ENCODE results near the gene CCT7. TPM values are rescaled to one million over a fixed set of nuclear protein-coding genes. Genes with fewer than 3 reads are reported as not detected.
"Not testable (repeated sequence)": the region's sequence is repeated elsewhere in the genome, so short reads cannot be mapped to it uniquely, and the experiment has no call there.

The CCT7 gene
- total and polyA plus RNA-seq, 8 donors = 124 to 243 (median 147) TPM

- no peak for DNase-seq
- Histone ChIP-seq H3K36me3 (peaks cover 0 to 15% (median 9%) of the 10 kb centered on the region in 4 donors), H3K27me3 (no peaks in the 10 kb centered on the region), H3K27ac (no peak overlapping the region), H3K4me1 (no peaks in the 10 kb centered on the region), H3K9me3 (no peaks in the 10 kb centered on the region), H3K4me3 (no peak overlapping the region)
- no peak for TF ChIP-seq POLR2A (IDR thresholded peaks at IDR 0.05)
- TF ChIP-seq CTCF (IDR thresholded peaks at IDR 0.05) = no peak
- no peak for TF ChIP-seq EP300 (IDR thresholded peaks at IDR 0.05)
- TF ChIP-seq POLR2AphosphoS5 (IDR thresholded peaks at IDR 0.05) = no peak
- WGBS, 5 donors = 81 to 92% (median 84%) methylated on average over 4 of the region's 4 CpGs
- intact Hi-C loops (cut with DNase I; ENCODE audit: low total_unique reads) = no loop called here
These were observed 25.7 kb downstream of the CCT7 start for GRCh38 chr2:73259704-73260337.

- Histone ChIP-seq H3K9me3 (no peaks in the 10 kb centered on the region), H3K27me3 (peaks cover 0 to 3% (median 0%) of the 10 kb centered on the region in 3 donors), H3K4me3 (no peak overlapping the region), H3K36me3 (peaks cover 0 to 11% (median 7%) of the 10 kb centered on the region in 4 donors), H3K4me1 (no peaks in the 10 kb centered on the region), H3K27ac (no peak overlapping the region)
- TF ChIP-seq EP300 (IDR thresholded peaks at IDR 0.05) (no peak), POLR2A (IDR thresholded peaks at IDR 0.05) (no peak), CTCF (IDR thresholded peaks at IDR 0.05) (peak in 2 of 7 experiments; percentile 12 to 15), POLR2AphosphoS5 (IDR thresholded peaks at IDR 0.05) (no peak)
- 20 to 36% (median 30%) methylated on average over 8 to 17 of the region's 17 CpGs for WGBS, 5 donors
- intact Hi-C loops (cut with DNase I; ENCODE audit: low total_unique reads) = no loop called here
- DNase-seq = peak; percentile 52 to 74
These were observed 26.4 kb downstream of the CCT7 start for GRCh38 chr2:73260338-73260984.

- TF ChIP-seq POLR2A (IDR thresholded peaks at IDR 0.05) (no peak), POLR2AphosphoS5 (IDR thresholded peaks at IDR 0.05) (no peak), CTCF (IDR thresholded peaks at IDR 0.05) (no peak), EP300 (IDR thresholded peaks at IDR 0.05) (no peak)
- no peak for DNase-seq
- H3K4me3 ChIP-seq = no peak overlapping the region
- no peaks in the 10 kb centered on the region for H3K4me1 ChIP-seq
- no peak overlapping the region for H3K27ac ChIP-seq
- WGBS, 5 donors = 82 to 98% (median 90%) methylated on average over 4 of the region's 4 CpGs
- intact Hi-C loops (cut with DNase I; ENCODE audit: low total_unique reads) = no loop called here
- H3K27me3 ChIP-seq = peaks cover 0 to 15% (median 0%) of the 10 kb centered on the region in 3 donors
- H3K36me3 ChIP-seq = peaks cover 0 to 11% (median 7%) of the 10 kb centered on the region in 4 donors
- no peaks in the 10 kb centered on the region for H3K9me3 ChIP-seq
These were observed 28.1 kb downstream of the CCT7 start for GRCh38 chr2:73262108-73262651.

GRCh38 chr2:73262691-73263429 is 28.8 kb downstream of the CCT7 start:
- intact Hi-C loops (cut with DNase I; ENCODE audit: low total_unique reads); H3K4me1 ChIP-seq; H3K27ac ChIP-seq; H3K4me3 ChIP-seq; DNase-seq; H3K9me3 ChIP-seq: not testable (repeated sequence)
- WGBS, 5 donors = 89 to 96% (median 94%) methylated on average over 14 to 18 of the region's 18 CpGs
- H3K36me3 ChIP-seq = peaks cover 0 to 11% (median 7%) of the 10 kb centered on the region in 4 donors
- peaks cover 0 to 16% (median 0%) of the 10 kb centered on the region in 3 donors for H3K27me3 ChIP-seq
